Measurements from ENCODE around the gene BTBD6.

DNA sequence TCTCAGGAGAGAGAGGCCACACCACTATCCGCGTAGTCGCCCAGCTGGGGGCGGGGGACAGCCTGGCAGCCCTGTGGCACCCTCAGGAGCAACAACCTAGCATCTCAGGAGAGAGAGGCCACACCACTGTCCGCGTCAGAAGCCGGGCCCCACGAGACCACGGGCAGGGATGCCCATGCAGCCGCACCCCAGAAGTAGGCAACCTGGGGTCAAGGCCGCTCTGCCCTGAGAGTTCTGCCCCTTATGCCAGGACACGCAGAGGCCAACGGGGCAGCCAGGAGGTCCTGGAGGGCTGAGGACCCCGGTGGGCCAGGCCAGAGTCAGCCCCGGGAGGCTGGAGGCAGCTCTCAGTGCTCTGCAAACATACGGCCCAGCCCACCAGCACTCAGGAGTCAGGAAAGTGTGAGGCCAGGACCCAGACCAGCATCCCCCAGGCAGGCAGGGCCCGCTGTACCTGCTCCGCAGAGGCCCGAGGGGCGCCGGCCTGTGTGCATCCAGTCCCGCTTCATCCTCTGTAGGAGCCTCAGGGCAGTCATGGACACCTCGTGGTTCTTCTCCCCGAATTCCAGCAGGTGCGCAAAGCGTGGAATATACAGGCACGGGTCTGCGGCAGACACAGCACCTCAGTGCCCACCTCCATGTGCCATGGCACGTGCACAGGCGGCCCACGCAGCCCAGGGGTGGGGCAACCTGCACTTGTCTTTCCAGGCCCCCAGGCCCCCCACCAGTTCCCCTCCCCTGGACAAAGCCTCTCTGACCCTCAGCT, 7.3 kb upstream of the BTBD6 start:
- TF ChIP-seq POLR2AphosphoS5 (IDR thresholded peaks at IDR 0.05; ENCODE audit: low read depth, low read length) (no peak), REST (IDR thresholded peaks at IDR 0.05; ENCODE audit: insufficient read depth in 1 of 2, low read depth in 2 of 2, low read length in 2 of 2) (no peak), TAF1 (IDR thresholded peaks at IDR 0.05; ENCODE audit: borderline replicate concordance, insufficient read depth, low read length) (no peak), FOXP2 (optimal IDR thresholded peaks at IDR 0.05; ENCODE audit: borderline replicate concordance, extremely low read depth, extremely low read length, insufficient read depth) (no peak), SIN3A (IDR thresholded peaks at IDR 0.05; ENCODE audit: borderline replicate concordance, insufficient read depth, low read length) (no peak)
